Upper lobe of left lung (tissue), 4 donors: ENCODE results near the gene MLLT6.

ENCODE experiments used
- EP300 ChIP-seq, 4 donors: sonication (generic); formaldehyde crosslinking; IDR thresholded peaks; one replicate each; pipeline ENCODE4 v1.5.1; 2017; ENCODE audit warnings: antibody characterized with exemption in 4 of 4, control low read depth in 2 of 4
- POLR2A ChIP-seq, 4 donors: fragments of 450-650 bp; IDR thresholded peaks; one replicate each; pipeline ENCODE4 v1.5.1; 2016 to 2017; ENCODE audit warnings: antibody characterized with exemption in 4 of 4, mild to moderate bottlenecking in 2 of 4
- POLR2AphosphoS5 ChIP-seq, 2 donors: sonication (generic); formaldehyde crosslinking; IDR thresholded peaks; one replicate each; pipeline ENCODE4 v1.5.1; 2017; ENCODE audit warnings: antibody characterized with exemption in 2 of 2
- TF ChIP-seq, protein P1 (sequence below), 6 experiments: fragments of 450-650 bp in 4 of 6; fragments of 200-600 bp in 2 of 6; sonication (generic) in 2 of 6; IDR thresholded peaks; one replicate each; pipeline ENCODE4 v1.5.1; 2016 to 2019; ENCODE audit warnings: antibody characterized with exemption in 6 of 6

DNA sequence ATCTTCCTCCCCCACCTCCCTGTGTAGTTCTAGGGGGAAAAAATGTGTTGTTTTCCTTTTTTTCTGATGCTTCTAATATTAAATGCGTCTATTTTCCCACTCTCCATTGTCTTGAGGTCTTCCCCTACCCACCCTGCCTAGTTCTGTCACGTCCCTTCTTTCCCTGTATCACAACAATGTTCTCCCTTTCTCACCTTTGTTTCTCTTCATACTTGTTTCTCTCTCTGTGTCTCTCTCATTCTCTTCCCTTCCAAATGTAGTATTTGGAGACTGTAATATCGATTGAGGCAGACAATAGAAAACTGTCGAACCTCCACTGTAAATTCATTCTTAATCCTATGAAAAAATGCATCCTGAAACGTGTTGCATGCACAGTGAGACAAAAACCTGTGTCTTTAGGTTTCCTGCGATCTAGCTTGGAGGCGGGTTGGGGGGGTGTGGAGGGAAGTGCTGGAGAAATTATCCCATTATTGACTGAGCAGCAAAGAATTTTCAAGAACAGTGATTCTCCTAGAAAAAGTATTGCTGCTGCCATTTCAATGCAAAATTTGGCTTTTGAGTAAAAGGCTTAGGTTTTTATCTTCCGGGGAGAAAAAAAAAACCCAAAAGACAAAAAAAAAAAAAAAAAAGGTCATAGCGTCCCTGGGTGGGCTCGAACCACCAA lies 46.2 kb downstream of the MLLT6 start:
- TF ChIP-seq POLR2A (IDR thresholded peaks at IDR 0.05) (no peak), EP300 (IDR thresholded peaks at IDR 0.05) (no peak), POLR2AphosphoS5 (IDR thresholded peaks at IDR 0.05) (no peak)
- TF ChIP-seq, protein P1, sequence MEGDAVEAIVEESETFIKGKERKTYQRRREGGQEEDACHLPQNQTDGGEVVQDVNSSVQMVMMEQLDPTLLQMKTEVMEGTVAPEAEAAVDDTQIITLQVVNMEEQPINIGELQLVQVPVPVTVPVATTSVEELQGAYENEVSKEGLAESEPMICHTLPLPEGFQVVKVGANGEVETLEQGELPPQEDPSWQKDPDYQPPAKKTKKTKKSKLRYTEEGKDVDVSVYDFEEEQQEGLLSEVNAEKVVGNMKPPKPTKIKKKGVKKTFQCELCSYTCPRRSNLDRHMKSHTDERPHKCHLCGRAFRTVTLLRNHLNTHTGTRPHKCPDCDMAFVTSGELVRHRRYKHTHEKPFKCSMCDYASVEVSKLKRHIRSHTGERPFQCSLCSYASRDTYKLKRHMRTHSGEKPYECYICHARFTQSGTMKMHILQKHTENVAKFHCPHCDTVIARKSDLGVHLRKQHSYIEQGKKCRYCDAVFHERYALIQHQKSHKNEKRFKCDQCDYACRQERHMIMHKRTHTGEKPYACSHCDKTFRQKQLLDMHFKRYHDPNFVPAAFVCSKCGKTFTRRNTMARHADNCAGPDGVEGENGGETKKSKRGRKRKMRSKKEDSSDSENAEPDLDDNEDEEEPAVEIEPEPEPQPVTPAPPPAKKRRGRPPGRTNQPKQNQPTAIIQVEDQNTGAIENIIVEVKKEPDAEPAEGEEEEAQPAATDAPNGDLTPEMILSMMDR (IDR thresholded peaks at IDR 0.05): no peak
